Thoracic aorta (tissue), 2 donors: ENCODE measurements around the gene INSYN2B. TPM values are rescaled to one million over a fixed set of nuclear protein-coding genes. Genes with fewer than 3 reads are reported as not detected.

Source experiments
- ATAC-seq: fragments of 150-250 bp; one replicate; pipeline ENCODE4 v1.8.0; 2017; ENCODE audit warnings: low read depth; ENCODE audit not compliant: insufficient number of reproducible peaks, low FRiP score
- DNase-seq: peaks from one replicate; pipeline ENCODE4 v3.0.0-alpha.2; 2020; ENCODE audit warnings: low spot score
- H3K27ac ChIP-seq, 2 donors: fragments of 200-600 bp; sonication (generic); 1 replicate in 1 of 2; 2 replicates in 1 of 2; pipeline ENCODE4 v1.5.1; 2016; ENCODE audit warnings: mild to moderate bottlenecking in 2 of 2, moderate library complexity in 2 of 2
- H3K27me3 ChIP-seq: fragments of 200-600 bp; sonication (generic); replicated peaks from 2 replicates; pipeline ENCODE4 v1.6.0; 2016; ENCODE audit warnings: mild to moderate bottlenecking; ENCODE audit not compliant: insufficient read depth
- H3K36me3 ChIP-seq: fragments of 200-600 bp; sonication (generic); one replicate; pipeline ENCODE4 v1.5.1; 2016
- H3K4me1 ChIP-seq, 2 donors: fragments of 200-600 bp; sonication (generic); 1 replicate in 1 of 2; 2 replicates in 1 of 2; pipeline versions ENCODE4 v1.5.1 to v1.6.0; 2016; ENCODE audit warnings: low read depth in 2 of 2, mild to moderate bottlenecking in 1 of 2; ENCODE audit not compliant: control insufficient read depth in 1 of 2
- H3K4me3 ChIP-seq: fragments of 200-600 bp; sonication (generic); 2 replicates; pipeline ENCODE4 v1.5.1; 2016; ENCODE audit warnings: mild to moderate bottlenecking
- H3K9me3 ChIP-seq: fragments of 200-600 bp; sonication (generic); 2 replicates; pipeline ENCODE4 v1.5.1; 2016
- total RNA-seq, 2 donors: library from RNA; depleted of rRNA; stranded (reverse); fragments of >200 nt; gene quantifications; one replicate each; pipeline versions ENCODE4 v1.1.0 to v1.2.3, GENCODE V29; 2016
- TF ChIP-seq, protein P1 (sequence below): fragments of 200-600 bp; sonication (generic); IDR thresholded peaks from one replicate; pipeline ENCODE4 v1.5.1; 2019; ENCODE audit warnings: antibody characterized with exemption

INSYN2B gene
- total RNA-seq, 2 donors from 2014 or later: 1.1 TPM; not detected in 1

GRCh38 chr5:169933127-169933526 is 47.2 kb downstream of the INSYN2B start:
- Histone ChIP-seq H3K36me3 (no peaks in the 10 kb centered on the region), H3K27me3 (no peaks in the 10 kb centered on the region), H3K27ac (no peak overlapping the region), H3K9me3 (no peaks in the 10 kb centered on the region), H3K4me3 (no peak overlapping the region), H3K4me1 (no peaks in the 10 kb centered on the region)
- no peak for DNase-seq
- TF ChIP-seq, protein P1, sequence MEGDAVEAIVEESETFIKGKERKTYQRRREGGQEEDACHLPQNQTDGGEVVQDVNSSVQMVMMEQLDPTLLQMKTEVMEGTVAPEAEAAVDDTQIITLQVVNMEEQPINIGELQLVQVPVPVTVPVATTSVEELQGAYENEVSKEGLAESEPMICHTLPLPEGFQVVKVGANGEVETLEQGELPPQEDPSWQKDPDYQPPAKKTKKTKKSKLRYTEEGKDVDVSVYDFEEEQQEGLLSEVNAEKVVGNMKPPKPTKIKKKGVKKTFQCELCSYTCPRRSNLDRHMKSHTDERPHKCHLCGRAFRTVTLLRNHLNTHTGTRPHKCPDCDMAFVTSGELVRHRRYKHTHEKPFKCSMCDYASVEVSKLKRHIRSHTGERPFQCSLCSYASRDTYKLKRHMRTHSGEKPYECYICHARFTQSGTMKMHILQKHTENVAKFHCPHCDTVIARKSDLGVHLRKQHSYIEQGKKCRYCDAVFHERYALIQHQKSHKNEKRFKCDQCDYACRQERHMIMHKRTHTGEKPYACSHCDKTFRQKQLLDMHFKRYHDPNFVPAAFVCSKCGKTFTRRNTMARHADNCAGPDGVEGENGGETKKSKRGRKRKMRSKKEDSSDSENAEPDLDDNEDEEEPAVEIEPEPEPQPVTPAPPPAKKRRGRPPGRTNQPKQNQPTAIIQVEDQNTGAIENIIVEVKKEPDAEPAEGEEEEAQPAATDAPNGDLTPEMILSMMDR: no peak
- no peak for ATAC-seq

GRCh38 chr5:169923988-169924387 is 56.3 kb downstream of the INSYN2B start:
- TF ChIP-seq, protein P1: no peak
- H3K36me3 ChIP-seq: no peaks in the 10 kb centered on the region
- no peak overlapping the region for H3K4me3 ChIP-seq
- DNase-seq (no peak), ATAC-seq (no peak)
- H3K4me1 ChIP-seq: no peaks in the 10 kb centered on the region
- H3K27ac ChIP-seq: no peak overlapping the region
- no peaks in the 10 kb centered on the region for H3K9me3 ChIP-seq
- no peaks in the 10 kb centered on the region for H3K27me3 ChIP-seq

GRCh38 chr5:169922474-169922873 is 57.8 kb downstream of the INSYN2B start:
- TF ChIP-seq, protein P1: no peak
- H3K27me3 ChIP-seq: no peaks in the 10 kb centered on the region
- no peaks in the 10 kb centered on the region for H3K9me3 ChIP-seq
- H3K27ac ChIP-seq: no peak overlapping the region
- no peak for DNase-seq
- no peak overlapping the region for H3K4me3 ChIP-seq
- H3K4me1 ChIP-seq: no peaks in the 10 kb centered on the region
- ATAC-seq: no peak
- H3K36me3 ChIP-seq: no peaks in the 10 kb centered on the region

- DNase-seq (no peak), ATAC-seq (no peak)
- Histone ChIP-seq H3K4me3 (no peak overlapping the region), H3K27me3 (no peaks in the 10 kb centered on the region), H3K4me1 (no peaks in the 10 kb centered on the region), H3K9me3 (no peaks in the 10 kb centered on the region), H3K36me3 (no peaks in the 10 kb centered on the region), H3K27ac (no peak overlapping the region)
- TF ChIP-seq, protein P1: no peak
Observed at GRCh38 chr5:169921949-169922348, 58.3 kb downstream of the INSYN2B start.

GRCh38 chr5:169921384-169921783 is 58.9 kb downstream of the INSYN2B start:
- DNase-seq (no peak), ATAC-seq (no peak)
- no peaks in the 10 kb centered on the region for H3K9me3 ChIP-seq
- TF ChIP-seq, protein P1: no peak
- H3K27ac ChIP-seq: no peak overlapping the region
- H3K27me3 ChIP-seq: no peaks in the 10 kb centered on the region
- H3K4me1 ChIP-seq: no peaks in the 10 kb centered on the region
- H3K36me3 ChIP-seq: no peaks in the 10 kb centered on the region
- H3K4me3 ChIP-seq: no peak overlapping the region
